ENCODE results near the gene OR2A42. TPM values are rescaled to one million over a fixed set of nuclear protein-coding genes. Genes with fewer than 3 reads are reported as not detected.
"Not testable (repeated sequence)": the region's sequence is repeated elsewhere in the genome, so short reads cannot be mapped to it uniquely, and the experiment has no call there.

Gene OR2A42, protein sequence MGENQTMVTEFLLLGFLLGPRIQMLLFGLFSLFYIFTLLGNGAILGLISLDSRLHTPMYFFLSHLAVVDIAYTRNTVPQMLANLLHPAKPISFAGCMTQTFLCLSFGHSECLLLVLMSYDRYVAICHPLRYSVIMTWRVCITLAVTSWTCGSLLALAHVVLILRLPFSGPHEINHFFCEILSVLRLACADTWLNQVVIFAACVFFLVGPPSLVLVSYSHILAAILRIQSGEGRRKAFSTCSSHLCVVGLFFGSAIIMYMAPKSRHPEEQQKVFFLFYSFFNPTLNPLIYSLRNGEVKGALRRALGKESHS
- not detected in 2 replicates for total RNA-seq (2014; rRNA removed; shearing (Covaris generic); ENCODE audit: low replicate concordance)

DNA sequence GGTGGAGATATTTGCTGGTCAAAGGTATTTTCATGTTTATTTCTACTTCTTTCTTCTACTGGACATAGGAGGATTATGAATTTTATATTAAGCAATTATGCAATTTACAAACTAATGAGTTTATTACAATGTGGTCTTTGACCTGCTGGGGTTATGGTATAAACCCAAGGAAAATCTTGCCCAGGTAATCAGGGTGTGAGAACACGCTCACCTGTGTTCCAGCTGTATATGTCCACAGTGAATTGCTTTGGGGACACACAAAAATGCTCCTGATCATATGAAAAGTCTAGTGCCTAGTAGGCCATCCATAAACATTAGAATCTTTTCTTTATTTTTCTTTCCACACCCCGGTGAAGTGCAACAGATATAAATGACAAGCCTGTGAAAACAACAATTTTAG is at the start of gene OR2A42:
Gene OR2A42, minus strand, starts transcription at position 241 of the 400 bp plus-strand sequence. CDS start 6,762 bp downstream, outside the sequence.
- not testable (repeated sequence) for H3K9me3 ChIP-seq (ENCODE audit: low read length); H4K20me1 ChIP-seq (ENCODE audit: insufficient read depth, low read depth, low read length); H3K4me1 ChIP-seq (ENCODE audit: low read length); H3K9ac ChIP-seq (ENCODE audit: low read length); H3K79me2 ChIP-seq (ENCODE audit: low read length); H3K4me3 ChIP-seq (ENCODE audit: low read length); DNase-seq; H2AFZ ChIP-seq (ENCODE audit: low read length); H3K27me3 ChIP-seq (ENCODE audit: low read length); H3K4me2 ChIP-seq (ENCODE audit: low read depth, low read length, poor library complexity, severe bottlenecking); H3K27ac ChIP-seq (ENCODE audit: low read length); H3K9me2 ChIP-seq (replicated peaks; ENCODE audit: insufficient read depth, low read length); H3K36me3 ChIP-seq (ENCODE audit: insufficient read depth, low read length)

DNA sequence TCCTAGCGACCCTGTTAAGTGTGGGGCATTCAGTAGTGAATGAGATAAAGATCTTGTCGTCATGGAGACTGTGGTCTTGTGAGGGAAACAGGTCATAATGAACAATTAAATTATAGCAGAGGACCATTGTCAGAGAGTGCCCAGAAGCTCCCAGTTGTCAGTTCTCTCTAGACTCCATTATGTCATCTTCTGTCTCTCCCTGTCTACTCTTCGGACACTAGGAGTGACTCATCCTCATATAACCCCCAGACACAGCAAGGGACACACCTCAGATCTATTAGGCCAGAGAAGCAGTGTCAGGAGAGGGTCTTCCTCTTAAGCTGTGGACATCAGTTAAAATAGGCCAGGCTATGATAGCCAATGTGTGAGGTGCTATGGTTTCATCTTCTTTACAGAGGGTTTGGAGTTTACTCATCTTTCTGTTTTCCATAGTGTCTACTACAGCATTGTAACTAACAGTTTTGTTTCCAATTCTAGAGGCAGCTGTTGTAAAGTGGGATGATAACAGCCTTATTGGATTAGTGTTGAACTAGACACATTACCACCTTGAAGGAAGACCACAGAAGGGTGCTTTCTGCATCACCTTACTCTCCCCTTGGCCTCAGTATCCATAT is 47.9 kb upstream of the OR2A42 start:
- H3K79me2 ChIP-seq (ENCODE audit: low read length); H3K9me3 ChIP-seq (ENCODE audit: low read length); H4K20me1 ChIP-seq (ENCODE audit: insufficient read depth, low read depth, low read length): not testable (repeated sequence)

DNA sequence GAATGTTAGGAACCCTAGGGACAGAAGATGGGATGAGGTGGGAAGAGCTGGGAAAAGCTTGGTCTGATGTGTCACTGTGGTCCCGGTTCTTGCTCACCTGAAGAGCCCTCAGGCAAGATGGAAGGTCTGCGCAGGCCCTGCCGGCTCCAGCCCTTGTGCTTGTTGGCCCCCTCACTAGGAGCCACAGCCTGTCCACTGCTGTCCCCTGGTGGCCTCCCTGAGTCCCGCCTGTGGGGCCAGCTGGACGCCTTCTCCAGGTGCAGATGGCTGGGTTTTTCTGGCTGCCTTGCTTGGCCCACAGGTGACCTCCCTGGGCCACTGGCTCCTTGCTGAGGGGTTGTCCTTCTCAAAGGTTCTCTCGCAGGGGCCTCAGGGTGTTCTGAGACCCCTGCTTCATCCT is 44.3 kb upstream of the OR2A42 start:
- not testable (repeated sequence) for H3K27ac ChIP-seq (ENCODE audit: low read length); H2AFZ ChIP-seq (ENCODE audit: low read length); H3K9ac ChIP-seq (ENCODE audit: low read length); H3K27me3 ChIP-seq (ENCODE audit: low read length); H3K36me3 ChIP-seq (ENCODE audit: insufficient read depth, low read length); H3K4me2 ChIP-seq (ENCODE audit: low read depth, low read length, poor library complexity, severe bottlenecking); H3K9me2 ChIP-seq (replicated peaks; ENCODE audit: insufficient read depth, low read length); H3K4me3 ChIP-seq (ENCODE audit: low read length); H4K20me1 ChIP-seq (ENCODE audit: insufficient read depth, low read depth, low read length); DNase-seq; H3K4me1 ChIP-seq (ENCODE audit: low read length); H3K79me2 ChIP-seq (ENCODE audit: low read length); H3K9me3 ChIP-seq (ENCODE audit: low read length)

More for the DNA sequence above, 47.9 kb upstream of the OR2A42 start:
- not testable (repeated sequence) for H3K4me3 ChIP-seq (ENCODE audit: low read length); H3K36me3 ChIP-seq (ENCODE audit: insufficient read depth, low read length); H3K9ac ChIP-seq (ENCODE audit: low read length); H3K27me3 ChIP-seq (ENCODE audit: low read length); H3K4me1 ChIP-seq (ENCODE audit: low read length); H3K27ac ChIP-seq (ENCODE audit: low read length); H3K4me2 ChIP-seq (ENCODE audit: low read depth, low read length, poor library complexity, severe bottlenecking); H3K9me2 ChIP-seq (replicated peaks; ENCODE audit: insufficient read depth, low read length); H2AFZ ChIP-seq (ENCODE audit: low read length); DNase-seq

DNA sequence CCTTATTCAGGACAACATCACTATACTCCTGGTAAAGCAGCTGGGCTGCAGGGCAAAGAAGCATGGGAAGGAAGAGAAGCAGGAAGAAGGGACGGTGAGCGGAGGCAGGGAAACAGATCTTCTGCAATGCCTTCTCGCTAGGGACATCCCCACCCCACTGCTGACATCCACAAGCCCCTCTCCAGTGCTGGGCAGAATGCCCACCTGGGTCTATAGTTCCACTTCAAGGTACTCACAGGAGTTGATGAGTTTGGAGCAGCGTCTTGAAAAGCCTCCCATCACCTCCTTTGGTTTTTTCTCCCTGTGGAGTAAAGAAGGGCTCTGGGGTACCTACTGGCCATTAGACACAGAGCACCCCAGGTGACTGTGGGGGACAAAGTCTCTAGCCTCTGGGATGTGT is 43.1 kb upstream of the OR2A42 start:
- H3K27me3 ChIP-seq (ENCODE audit: low read length); H4K20me1 ChIP-seq (ENCODE audit: insufficient read depth, low read depth, low read length); H3K27ac ChIP-seq (ENCODE audit: low read length); H3K4me1 ChIP-seq (ENCODE audit: low read length); H3K9ac ChIP-seq (ENCODE audit: low read length); H3K36me3 ChIP-seq (ENCODE audit: insufficient read depth, low read length); DNase-seq; H3K9me2 ChIP-seq (replicated peaks; ENCODE audit: insufficient read depth, low read length); H3K4me3 ChIP-seq (ENCODE audit: low read length); H2AFZ ChIP-seq (ENCODE audit: low read length); H3K4me2 ChIP-seq (ENCODE audit: low read depth, low read length, poor library complexity, severe bottlenecking); H3K79me2 ChIP-seq (ENCODE audit: low read length); H3K9me3 ChIP-seq (ENCODE audit: low read length): not testable (repeated sequence)

DNA sequence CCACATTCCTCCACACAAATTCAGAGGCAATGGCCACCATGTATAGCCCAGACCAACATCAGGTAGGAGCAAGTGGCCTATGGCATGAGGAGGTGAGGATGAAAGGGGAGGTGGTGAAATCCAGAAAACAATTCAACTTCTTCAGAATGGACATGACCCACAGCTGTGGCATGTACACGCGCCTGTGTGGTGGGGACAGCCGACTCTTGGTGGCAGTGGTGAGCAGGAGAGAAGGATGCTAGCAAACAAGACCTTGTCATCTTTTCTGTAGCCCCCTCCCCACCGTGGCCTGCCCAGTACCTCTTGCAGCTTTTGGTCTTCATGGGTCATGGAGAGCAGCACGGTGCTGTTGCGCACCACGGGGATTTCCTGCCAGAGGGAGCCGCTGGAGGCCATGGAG is 42.6 kb upstream of the OR2A42 start:
- not testable (repeated sequence) for H3K36me3 ChIP-seq (ENCODE audit: insufficient read depth, low read length); H3K4me3 ChIP-seq (ENCODE audit: low read length); H4K20me1 ChIP-seq (ENCODE audit: insufficient read depth, low read depth, low read length); H3K9me2 ChIP-seq (replicated peaks; ENCODE audit: insufficient read depth, low read length); H2AFZ ChIP-seq (ENCODE audit: low read length); H3K9me3 ChIP-seq (ENCODE audit: low read length); H3K9ac ChIP-seq (ENCODE audit: low read length); H3K4me1 ChIP-seq (ENCODE audit: low read length); H3K4me2 ChIP-seq (ENCODE audit: low read depth, low read length, poor library complexity, severe bottlenecking); H3K79me2 ChIP-seq (ENCODE audit: low read length); H3K27ac ChIP-seq (ENCODE audit: low read length); DNase-seq; H3K27me3 ChIP-seq (ENCODE audit: low read length)

DNA sequence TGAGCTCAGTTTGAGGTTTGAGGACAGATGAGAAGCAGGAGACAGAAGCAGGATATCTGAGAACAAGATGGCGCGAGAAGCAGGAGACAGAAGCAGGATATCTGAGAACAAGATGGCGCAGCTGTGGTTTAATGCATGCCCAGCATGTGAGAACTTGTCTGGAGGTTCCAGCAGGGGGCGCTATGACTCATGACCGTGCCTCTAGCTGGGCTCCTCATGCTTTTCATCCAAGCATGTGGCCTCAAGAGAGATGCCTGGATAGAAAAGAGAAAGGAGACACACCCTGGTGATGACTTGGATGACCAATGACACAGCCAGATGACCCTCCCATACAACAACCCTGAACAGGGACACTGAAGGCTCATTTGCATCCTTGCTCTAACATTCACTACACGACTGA is 40.6 kb upstream of the OR2A42 start:
- not testable (repeated sequence) for H3K36me3 ChIP-seq (ENCODE audit: insufficient read depth, low read length); H3K79me2 ChIP-seq (ENCODE audit: low read length); H2AFZ ChIP-seq (ENCODE audit: low read length); H3K9ac ChIP-seq (ENCODE audit: low read length); H3K27me3 ChIP-seq (ENCODE audit: low read length); H3K4me3 ChIP-seq (ENCODE audit: low read length); H3K4me1 ChIP-seq (ENCODE audit: low read length); H3K4me2 ChIP-seq (ENCODE audit: low read depth, low read length, poor library complexity, severe bottlenecking); H4K20me1 ChIP-seq (ENCODE audit: insufficient read depth, low read depth, low read length); H3K9me3 ChIP-seq (ENCODE audit: low read length); H3K27ac ChIP-seq (ENCODE audit: low read length); DNase-seq; H3K9me2 ChIP-seq (replicated peaks; ENCODE audit: insufficient read depth, low read length)

DNA sequence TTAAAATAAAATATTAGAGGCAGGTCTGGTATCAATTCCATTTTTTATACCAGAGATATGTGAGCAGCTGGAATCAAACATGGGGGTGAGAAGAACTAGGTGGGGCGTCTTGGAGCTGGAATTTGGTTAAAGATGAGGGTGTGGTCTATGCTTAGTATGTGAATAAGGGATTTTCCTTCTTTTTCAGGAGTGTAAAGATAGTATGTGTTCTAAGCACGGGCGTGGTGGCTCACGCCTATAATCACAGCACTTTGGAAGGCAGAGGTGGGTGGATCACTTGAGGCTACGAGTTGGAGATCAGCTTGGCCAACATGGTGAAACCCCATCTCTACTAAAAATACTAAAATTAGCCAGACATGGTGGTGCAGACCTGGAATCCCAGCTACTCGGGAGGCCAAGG is 35.9 kb upstream of the OR2A42 start:
- not testable (repeated sequence) for H3K27ac ChIP-seq (ENCODE audit: low read length); H3K9me3 ChIP-seq (ENCODE audit: low read length); H3K36me3 ChIP-seq (ENCODE audit: insufficient read depth, low read length); H3K27me3 ChIP-seq (ENCODE audit: low read length); H3K9ac ChIP-seq (ENCODE audit: low read length); H3K4me1 ChIP-seq (ENCODE audit: low read length); H3K9me2 ChIP-seq (replicated peaks; ENCODE audit: insufficient read depth, low read length); H3K4me3 ChIP-seq (ENCODE audit: low read length); H4K20me1 ChIP-seq (ENCODE audit: insufficient read depth, low read depth, low read length); DNase-seq; H3K4me2 ChIP-seq (ENCODE audit: low read depth, low read length, poor library complexity, severe bottlenecking); H3K79me2 ChIP-seq (ENCODE audit: low read length); H2AFZ ChIP-seq (ENCODE audit: low read length)

DNA sequence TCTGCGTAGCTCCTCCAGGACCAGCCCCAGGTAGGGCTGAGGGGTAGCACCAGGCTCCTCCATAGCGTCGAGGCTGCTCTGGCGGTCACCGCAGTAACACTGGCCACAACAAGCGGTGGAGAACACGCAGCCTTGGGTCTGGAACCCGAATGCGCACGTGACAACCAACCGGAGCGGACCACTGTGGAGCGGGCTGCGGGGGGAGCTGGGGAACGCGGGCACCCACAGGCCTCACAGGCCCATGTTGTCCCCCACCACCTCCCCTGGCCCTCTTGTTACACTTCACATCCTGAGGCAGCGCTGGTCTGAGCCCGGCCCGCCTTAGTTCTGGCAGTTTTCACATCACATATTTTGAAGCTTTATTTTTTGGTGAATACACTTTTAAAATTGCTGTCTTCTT is 29.8 kb upstream of the OR2A42 start, which contains the start of gene CTAGE8:
Gene CTAGE8, minus strand, starts transcription at position 101 of the 400 bp plus-strand sequence. Its CDS starts 38 bp downstream, at position 63.
- H3K27me3 ChIP-seq (ENCODE audit: low read length); H3K9me2 ChIP-seq (replicated peaks; ENCODE audit: insufficient read depth, low read length); H3K27ac ChIP-seq (ENCODE audit: low read length): not testable (repeated sequence)

More for the DNA sequence above, 29.8 kb upstream of the OR2A42 start, which contains the start of gene CTAGE8:
- not testable (repeated sequence) for H4K20me1 ChIP-seq (ENCODE audit: insufficient read depth, low read depth, low read length); DNase-seq; H3K4me3 ChIP-seq (ENCODE audit: low read length); H2AFZ ChIP-seq (ENCODE audit: low read length); H3K9ac ChIP-seq (ENCODE audit: low read length); H3K4me2 ChIP-seq (ENCODE audit: low read depth, low read length, poor library complexity, severe bottlenecking); H3K36me3 ChIP-seq (ENCODE audit: insufficient read depth, low read length); H3K9me3 ChIP-seq (ENCODE audit: low read length); H3K79me2 ChIP-seq (ENCODE audit: low read length); H3K4me1 ChIP-seq (ENCODE audit: low read length)

All from Karpas-422 (cell line).